ACC112 (cell line): ENCODE measurements around the gene CCT3.
A peak's percentile ranks its signal among the peaks of the same experiment; 100 is the strongest.

Experiments
- H2AFZ ChIP-seq: fragments of 200-600 bp; sonication (generic); one replicate; pipeline ENCODE4 v1.6.0; 2017; ENCODE audit warnings: antibody characterized with exemption, low read length; ENCODE audit not compliant: unreplicated experiment
- H3K27ac ChIP-seq: fragments of 200-600 bp; sonication (generic); 2 replicates; pipeline ENCODE4 v1.5.1; 2014; ENCODE audit warnings: low read depth, mild to moderate bottlenecking, antibody characterized with exemption, low read length, moderate library complexity
- H3K27me3 ChIP-seq: fragments of 200-600 bp; sonication (generic); 2 replicates; pipeline ENCODE4 v1.6.1; 2014; ENCODE audit warnings: mild to moderate bottlenecking, antibody characterized with exemption, low read length, moderate library complexity, mixed read lengths; ENCODE audit not compliant: insufficient read depth
- H3K36me3 ChIP-seq: fragments of 200-600 bp; sonication (generic); 2 replicates; pipeline ENCODE4 v1.6.1; 2016; ENCODE audit warnings: mild to moderate bottlenecking, antibody characterized with exemption, low read length, moderate library complexity, mixed read lengths; ENCODE audit not compliant: insufficient read depth
- H3K4me1 ChIP-seq: fragments of 200-600 bp; sonication (generic); one replicate; pipeline ENCODE4 v1.6.1; 2016; ENCODE audit warnings: low read length, mixed read lengths; ENCODE audit not compliant: insufficient read depth, unreplicated experiment, control insufficient read depth
- H3K4me3 ChIP-seq: fragments of 200-600 bp; sonication (generic); 2 replicates; pipeline ENCODE4 v1.5.1; 2014; ENCODE audit warnings: mild to moderate bottlenecking, low read depth, low read length
- H3K79me2 ChIP-seq: fragments of 200-600 bp; sonication (generic); one replicate; pipeline ENCODE4 v1.6.0; 2016; ENCODE audit warnings: low read length; ENCODE audit not compliant: control insufficient read depth, unreplicated experiment, insufficient read depth

The CCT3 gene

DNA sequence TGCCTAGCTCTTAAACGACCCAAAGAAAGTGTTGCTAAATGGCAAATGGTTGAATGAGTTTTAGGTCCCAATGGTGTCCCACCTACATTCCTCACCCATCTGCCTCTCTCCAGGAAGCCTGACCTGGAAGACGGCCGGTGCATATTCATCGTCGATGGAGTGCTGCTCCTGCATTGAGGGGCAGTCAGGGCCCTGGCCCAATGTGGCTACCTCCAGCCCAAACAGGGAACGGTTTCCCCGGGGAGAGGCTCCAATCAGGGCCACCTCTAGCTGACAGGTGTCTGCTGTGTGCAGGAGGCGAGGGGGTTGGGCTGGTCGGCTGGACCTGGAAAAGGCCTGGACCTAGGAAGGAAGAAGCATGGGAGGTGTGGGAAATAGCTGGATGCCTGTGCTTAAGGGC is 44.2 kb downstream of the CCT3 start:
- no peak overlapping the region for H2AFZ ChIP-seq
- H3K4me3 ChIP-seq, result no peak overlapping the region; the same call in 1 of the 2 replicates
- peaks cover 17% of the 10 kb centered on the region for H3K79me2 ChIP-seq
- no peaks in the 10 kb centered on the region for H3K27me3 ChIP-seq
- no peak overlapping the region for H3K27ac ChIP-seq
- peaks cover 21% of the 10 kb centered on the region for H3K4me1 ChIP-seq
- H3K36me3 ChIP-seq, result peaks cover 5% of the 10 kb centered on the region

- Histone ChIP-seq H3K27me3 (no peaks in the 10 kb centered on the region), H3K27ac (no peak overlapping the region), H3K36me3 (peaks cover 10% of the 10 kb centered on the region), H2AFZ (no peak overlapping the region), H3K4me3 (no peak overlapping the region), H3K79me2 (peaks cover 17% of the 10 kb centered on the region), H3K4me1 (peaks cover 21% of the 10 kb centered on the region)
These were observed 45.0 kb downstream of the CCT3 start for GRCh38 chr1:156293098-156293434.

DNA sequence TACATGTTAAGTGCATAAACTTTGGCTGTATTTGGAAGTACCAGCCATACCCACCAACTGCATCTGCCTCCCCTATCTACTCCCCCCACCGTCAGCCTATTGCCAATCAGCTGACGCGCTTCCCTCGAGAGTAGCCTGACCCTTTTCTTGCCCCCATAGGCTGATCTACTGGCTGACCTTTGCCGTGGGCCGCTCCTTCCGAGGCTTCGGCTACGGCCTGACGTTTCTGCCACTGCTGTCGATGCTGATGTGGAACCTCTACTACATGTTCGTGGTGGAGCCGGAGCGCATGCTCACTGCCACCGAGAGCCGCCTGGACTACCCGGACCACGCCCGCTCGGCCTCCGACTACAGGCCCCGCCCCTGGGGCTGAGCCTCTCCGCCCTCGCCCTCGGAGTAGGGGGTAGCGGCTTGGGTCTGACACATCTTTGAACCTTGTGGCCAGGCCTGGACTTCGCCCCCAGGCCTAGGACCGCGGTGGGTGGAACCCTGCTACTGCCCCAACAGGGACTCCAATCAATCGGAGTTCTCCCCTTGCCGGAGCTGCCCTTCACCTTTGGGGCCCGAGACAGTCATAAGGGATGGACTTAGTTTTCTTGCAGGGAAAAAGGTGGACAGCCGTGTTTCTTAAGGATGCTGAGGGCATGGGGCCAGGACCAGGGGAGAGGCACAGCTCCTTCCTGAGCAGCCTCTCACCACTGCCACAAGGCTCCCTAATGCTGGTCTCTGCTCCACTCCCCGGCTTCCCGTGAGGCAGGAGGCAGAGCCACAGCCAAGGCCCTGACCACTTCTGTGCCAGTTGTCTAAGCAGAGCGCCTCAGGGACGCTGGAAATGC is 46.6 kb downstream of the CCT3 start:
- Histone ChIP-seq H3K4me3 (peak overlapping the region; percentile 81), H3K27ac (peak overlapping the region; percentile 47), H3K36me3 (peaks cover 10% of the 10 kb centered on the region), H3K79me2 (peaks cover 17% of the 10 kb centered on the region), H3K27me3 (no peaks in the 10 kb centered on the region), H2AFZ (peak overlapping the region; percentile 26), H3K4me1 (peaks cover 21% of the 10 kb centered on the region)

- no peak overlapping the region for H3K27ac ChIP-seq
- H3K27me3 ChIP-seq, result no peaks in the 10 kb centered on the region
- no peak overlapping the region for H3K4me3 ChIP-seq
- H2AFZ ChIP-seq, result no peak overlapping the region
- H3K79me2 ChIP-seq, result peaks cover 13% of the 10 kb centered on the region
- peaks cover 10% of the 10 kb centered on the region for H3K36me3 ChIP-seq
- peaks cover 20% of the 10 kb centered on the region for H3K4me1 ChIP-seq
These were observed 48.2 kb downstream of the CCT3 start for GRCh38 chr1:156289857-156290256.

GRCh38 chr1:156286061-156286460 is 52.0 kb downstream of the CCT3 start:
- H3K36me3 ChIP-seq, result peaks cover 10% of the 10 kb centered on the region
- no peak overlapping the region for H3K4me3 ChIP-seq
- no peaks in the 10 kb centered on the region for H3K27me3 ChIP-seq
- peaks cover 26% of the 10 kb centered on the region for H3K4me1 ChIP-seq
- no peak overlapping the region for H2AFZ ChIP-seq
- H3K27ac ChIP-seq, result no peak overlapping the region
- peaks cover 24% of the 10 kb centered on the region for H3K79me2 ChIP-seq

DNA sequence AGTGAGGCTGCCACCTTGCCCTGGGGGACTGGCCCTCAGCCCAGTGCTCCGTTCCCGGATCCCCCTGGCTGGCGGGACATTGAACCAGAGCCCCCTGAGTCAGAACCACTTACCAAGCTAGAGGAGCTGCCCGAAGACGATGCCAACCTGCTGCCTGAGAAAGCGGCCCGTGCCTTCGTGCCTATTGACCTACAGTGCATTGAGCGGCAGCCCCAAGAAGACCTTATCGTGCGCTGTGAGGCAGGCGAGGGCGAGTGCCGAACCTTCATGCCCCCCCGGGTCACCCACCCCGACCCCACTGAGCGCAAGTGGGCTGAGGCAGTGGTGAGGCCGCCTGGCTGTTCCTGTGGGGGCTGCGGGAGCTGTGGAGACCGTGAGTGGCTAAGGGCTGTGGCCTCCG is 52.7 kb downstream of the CCT3 start:
- Histone ChIP-seq H3K4me1 (peaks cover 29% of the 10 kb centered on the region), H3K36me3 (peaks cover 10% of the 10 kb centered on the region), H3K27me3 (no peaks in the 10 kb centered on the region), H3K4me3 (no peak overlapping the region), H3K27ac (no peak overlapping the region), H2AFZ (no peak overlapping the region), H3K79me2 (peaks cover 30% of the 10 kb centered on the region)

DNA sequence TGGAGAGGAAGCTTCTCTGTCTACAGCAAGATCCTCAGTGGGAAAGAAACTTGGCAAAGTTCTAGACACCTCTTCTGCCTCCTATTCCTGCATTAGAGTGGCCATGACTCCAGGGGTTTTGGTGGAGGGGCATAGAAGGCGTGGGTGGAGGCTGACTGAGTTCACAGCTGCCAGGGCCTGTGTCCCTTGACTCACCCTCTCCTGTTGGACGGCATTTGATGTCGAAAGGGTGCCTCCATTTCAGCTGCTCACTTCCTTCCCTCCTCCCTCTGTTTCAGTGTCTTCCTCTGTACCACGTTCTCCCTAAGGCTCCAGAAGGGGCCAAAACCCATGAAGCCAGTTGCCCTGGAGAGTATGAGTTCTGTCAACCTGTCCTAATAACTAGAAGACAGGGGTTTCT is 53.3 kb downstream of the CCT3 start:
- Histone ChIP-seq H3K79me2 (peaks cover 37% of the 10 kb centered on the region), H3K27me3 (no peaks in the 10 kb centered on the region), H3K27ac (0 out of 2 replicates have a peak overlapping the region, but pooled peaks have one; percentile 13), H3K4me3 (no peak overlapping the region), H3K4me1 (peaks cover 29% of the 10 kb centered on the region), H2AFZ (no peak overlapping the region), H3K36me3 (peaks cover 8% of the 10 kb centered on the region)

DNA sequence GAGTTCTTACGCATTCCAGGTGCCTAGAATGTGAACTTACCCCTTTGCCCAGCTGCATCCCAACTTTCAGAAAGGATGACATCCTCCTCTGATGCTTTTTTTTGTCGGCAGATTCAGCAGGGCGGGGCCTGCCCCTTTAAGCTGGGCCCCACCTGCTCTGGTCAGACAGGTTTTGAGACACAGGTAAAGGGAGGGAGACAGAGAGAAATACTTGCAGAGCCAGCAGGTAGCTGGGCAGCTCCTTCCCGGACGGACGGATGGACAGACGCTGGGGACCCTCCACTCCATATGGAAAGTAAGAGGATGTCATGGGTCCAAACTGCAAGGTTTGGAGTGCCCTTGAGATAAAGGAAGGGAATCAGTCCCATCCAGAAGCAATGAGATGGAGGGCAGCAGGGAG is 54.0 kb downstream of the CCT3 start, which contains the start of gene TMEM79:
TMEM79 (plus strand) TSS at position 214 of the 400 bp plus-strand sequence. CDS start 902 bp downstream, outside the sequence.
- Histone ChIP-seq H3K27me3 (no peaks in the 10 kb centered on the region), H3K36me3 (peaks cover 6% of the 10 kb centered on the region), H2AFZ (peak within 1 kb of the TSS; percentile 70), H3K79me2 (peaks cover 43% of the 10 kb centered on the region), H3K27ac (peak within 1 kb of the TSS; percentile 76; the same call in 1 of the 2 replicates), H3K4me3 (peak within 1 kb of the TSS; percentile 89), H3K4me1 (peaks cover 29% of the 10 kb centered on the region)

GRCh38 chr1:156283521-156283920 is 54.6 kb downstream of the CCT3 start:
- Histone ChIP-seq H2AFZ (peak overlapping the region; percentile 70), H3K79me2 (peaks cover 49% of the 10 kb centered on the region), H3K36me3 (peaks cover 2% of the 10 kb centered on the region), H3K4me3 (peak overlapping the region; percentile 89), H3K4me1 (peaks cover 29% of the 10 kb centered on the region), H3K27ac (peak overlapping the region; percentile 76; the same call in 1 of the 2 replicates), H3K27me3 (no peaks in the 10 kb centered on the region)

DNA sequence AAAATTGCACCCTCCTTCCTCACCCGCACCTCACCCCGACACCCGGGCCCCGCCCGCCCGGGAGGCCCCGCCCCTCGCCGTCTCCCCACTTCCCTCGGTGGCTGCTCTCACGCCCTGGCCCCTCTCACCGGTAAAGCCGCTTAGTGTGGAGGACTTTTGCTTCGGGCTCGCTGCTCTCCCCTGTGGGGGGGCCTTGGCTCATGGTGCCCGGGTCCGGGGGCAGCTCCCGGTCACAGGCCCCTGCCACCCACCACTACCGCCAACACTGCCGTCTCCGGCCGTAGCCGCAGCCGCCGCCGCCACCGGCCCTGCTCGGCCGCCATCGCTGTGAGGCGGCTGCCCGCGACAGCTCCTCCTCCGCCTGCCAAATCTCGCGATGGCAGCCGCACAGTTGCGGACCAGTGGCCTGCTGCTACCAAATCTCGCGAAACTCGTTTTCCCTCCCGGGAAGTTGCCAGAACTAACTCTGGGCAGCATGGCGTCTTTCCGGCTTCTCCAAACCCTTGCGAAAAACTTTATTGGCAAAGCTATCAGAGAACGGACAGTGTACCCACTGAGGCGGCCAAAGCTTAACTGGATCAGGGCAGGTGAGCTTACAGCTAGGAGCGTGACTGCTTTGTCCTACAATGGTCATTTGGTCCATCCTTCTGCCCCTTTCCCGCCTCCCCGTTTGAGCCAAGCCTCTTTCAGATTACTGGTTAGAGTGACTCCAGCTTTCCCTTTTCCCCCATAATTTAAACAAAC is 55.4 kb downstream of the CCT3 start, which contains the start of gene SMG5:
SMG5 (minus strand) TSS at position 347 of the 744 bp plus-strand sequence; CDS start at position 202, 145 bp downstream.
- H3K27ac ChIP-seq, result peak within 1 kb of the TSS; percentile 76
- H2AFZ ChIP-seq, result peak within 1 kb of the TSS; percentile 70
- H3K36me3 ChIP-seq, result peaks cover 7% of the 10 kb centered on the region; the same call in 1 of the 2 replicates
- H3K79me2 ChIP-seq, result peaks cover 52% of the 10 kb centered on the region
- H3K4me3 ChIP-seq, result peak within 1 kb of the TSS; percentile 89
- H3K27me3 ChIP-seq, result no peaks in the 10 kb centered on the region
- H3K4me1 ChIP-seq, result peaks cover 29% of the 10 kb centered on the region
